ENCODE results near the gene SEMA3G.

The SEMA3G gene

DNA sequence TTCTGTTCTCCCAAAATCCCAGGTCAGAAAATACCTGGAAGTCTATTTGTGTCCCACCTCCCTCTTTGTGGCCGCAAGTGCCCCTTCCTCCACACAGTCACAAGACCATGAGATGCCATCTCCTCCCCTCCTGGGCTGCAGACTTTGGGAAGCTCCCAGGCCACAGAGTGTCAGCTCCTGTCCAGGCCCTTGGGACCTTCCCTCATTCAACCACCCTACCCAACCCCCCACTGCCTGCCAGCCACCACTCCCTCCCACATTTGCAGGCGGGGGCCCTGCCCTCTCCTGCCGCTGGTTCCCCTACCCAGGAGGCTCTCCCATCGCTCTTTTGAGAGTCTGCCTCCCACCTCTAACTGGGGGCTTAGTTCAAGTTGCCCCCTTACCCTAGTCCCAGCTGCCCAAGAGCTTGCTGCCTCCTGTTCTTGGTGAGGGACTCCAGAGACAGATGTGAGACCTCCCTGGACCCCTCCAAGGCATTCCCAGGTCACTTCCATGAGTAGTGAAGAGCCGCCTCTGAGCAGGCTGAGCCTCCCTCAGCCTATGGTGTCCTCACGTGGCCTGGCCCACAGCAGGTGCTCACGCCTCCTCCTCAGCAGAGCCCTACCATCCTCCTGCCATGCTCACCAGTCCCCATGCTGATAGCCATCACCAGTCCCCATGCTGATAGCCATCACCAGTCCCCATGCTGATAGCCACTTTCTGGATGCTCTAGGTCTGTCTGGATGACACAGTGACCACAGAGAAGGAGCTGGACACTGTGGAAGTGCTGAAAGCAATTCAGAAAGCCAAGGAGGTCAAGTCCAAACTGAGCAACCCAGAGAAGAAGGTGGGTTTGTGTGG is 34.4 kb upstream of the SEMA3G start:
- no peak for DNase-seq

DNA sequence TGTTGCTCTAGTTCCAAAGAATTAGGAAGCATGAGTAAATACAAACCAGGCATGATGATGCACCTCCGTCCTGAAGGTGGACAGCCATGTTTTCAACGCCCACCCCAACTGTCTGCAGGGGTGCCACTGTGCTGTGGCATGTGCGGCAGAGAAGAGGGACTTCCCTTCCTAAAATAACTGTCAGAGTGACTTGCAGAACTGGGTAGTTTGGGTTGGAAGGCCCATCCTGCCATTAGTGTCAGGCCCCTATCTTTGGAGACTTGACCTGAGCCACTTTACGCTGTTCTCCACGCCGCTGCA is 32.8 kb upstream of the SEMA3G start:
- no peak for DNase-seq

DNA sequence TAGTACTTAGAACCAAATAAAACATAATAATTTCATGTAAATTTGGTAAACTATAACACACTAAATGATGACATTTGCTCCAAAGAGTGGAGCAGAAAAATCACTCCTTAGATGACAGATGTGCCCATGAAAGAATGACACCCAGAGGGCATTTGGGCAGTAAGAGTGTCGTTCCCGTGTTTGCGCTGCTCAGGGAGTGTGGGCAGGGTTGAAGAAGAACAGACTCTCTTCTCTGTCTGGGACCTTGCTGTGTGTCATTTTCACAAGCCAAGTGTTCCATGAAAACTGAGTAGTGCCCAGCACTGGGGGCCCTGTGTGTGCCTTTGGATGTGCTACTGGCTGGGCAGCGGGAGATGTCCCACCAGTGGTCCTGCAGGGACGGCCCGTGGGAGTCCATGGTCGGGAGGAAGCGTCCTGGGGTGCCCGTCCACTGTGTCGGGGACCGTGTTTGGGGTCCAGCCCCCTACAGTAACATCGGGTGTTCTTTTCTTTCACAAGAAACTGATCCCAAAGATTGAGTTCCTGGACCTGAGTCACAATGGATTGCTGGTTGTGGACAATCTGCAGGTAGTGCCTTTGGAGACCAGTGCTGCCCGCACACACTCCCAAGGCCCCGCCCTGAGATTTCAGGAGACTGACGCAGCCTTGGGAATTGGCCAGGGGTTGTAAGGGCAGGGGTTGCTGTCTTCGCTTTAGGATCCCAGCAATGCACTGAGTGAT is 32.3 kb upstream of the SEMA3G start:
- DNase-seq, result no peak

DNA sequence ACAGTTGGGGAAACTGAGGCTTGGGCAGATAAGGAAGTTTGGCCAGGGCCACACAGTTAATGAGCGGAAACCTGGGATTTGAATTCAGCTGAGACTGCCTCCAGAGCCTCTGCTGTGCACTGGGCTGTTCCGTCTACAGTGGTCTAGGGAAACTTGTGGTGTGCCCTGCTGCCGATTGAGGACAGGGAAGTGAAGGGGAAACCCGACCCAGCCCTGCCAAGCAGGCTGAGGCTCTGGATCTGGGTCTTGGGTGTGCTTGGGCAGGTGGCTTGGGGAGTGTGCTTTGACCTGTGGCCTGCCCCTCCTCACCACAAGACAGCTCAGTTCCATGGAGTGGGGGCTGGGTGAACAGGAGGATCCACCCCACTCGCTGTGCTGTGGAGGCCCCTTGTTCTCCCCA is 28.1 kb upstream of the SEMA3G start:
- no peak for DNase-seq

DNA sequence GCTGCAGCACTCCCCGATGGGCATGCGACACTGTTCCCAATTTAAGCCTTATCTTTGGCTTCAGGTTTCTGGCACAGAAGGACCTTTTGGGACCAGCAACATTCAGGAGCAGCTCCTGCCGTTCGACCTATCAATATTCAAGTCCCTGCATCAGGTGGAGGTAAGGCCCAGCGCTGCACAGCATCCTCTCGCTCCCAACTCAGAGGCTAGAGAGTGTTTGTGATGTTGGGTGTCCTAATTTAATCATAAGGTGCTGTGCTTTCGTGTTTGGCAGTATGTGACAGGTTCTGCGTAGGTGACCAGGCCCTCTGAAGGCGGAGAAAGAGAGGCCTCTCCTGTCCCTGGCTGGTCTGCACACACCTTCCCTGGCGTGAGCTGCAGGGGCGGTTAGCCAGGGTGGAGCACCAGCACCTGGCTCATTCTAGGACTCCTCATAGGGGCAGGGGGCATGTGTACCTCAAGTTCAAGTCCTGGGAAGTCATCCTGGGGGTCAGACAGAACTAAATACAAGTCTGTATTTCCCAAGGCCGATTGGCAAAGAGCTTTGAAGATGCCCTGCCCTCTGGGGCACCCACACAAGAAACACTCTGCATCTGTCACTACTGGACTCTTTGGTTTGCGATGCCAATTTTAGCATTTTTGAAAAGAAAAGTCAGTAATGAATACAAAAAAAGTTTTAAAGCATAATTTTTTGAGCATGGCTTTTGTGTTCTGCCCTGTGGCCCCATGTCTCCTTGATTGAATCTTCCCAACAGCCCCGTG is 27.5 kb upstream of the SEMA3G start:
- DNase-seq, result no peak

DNA sequence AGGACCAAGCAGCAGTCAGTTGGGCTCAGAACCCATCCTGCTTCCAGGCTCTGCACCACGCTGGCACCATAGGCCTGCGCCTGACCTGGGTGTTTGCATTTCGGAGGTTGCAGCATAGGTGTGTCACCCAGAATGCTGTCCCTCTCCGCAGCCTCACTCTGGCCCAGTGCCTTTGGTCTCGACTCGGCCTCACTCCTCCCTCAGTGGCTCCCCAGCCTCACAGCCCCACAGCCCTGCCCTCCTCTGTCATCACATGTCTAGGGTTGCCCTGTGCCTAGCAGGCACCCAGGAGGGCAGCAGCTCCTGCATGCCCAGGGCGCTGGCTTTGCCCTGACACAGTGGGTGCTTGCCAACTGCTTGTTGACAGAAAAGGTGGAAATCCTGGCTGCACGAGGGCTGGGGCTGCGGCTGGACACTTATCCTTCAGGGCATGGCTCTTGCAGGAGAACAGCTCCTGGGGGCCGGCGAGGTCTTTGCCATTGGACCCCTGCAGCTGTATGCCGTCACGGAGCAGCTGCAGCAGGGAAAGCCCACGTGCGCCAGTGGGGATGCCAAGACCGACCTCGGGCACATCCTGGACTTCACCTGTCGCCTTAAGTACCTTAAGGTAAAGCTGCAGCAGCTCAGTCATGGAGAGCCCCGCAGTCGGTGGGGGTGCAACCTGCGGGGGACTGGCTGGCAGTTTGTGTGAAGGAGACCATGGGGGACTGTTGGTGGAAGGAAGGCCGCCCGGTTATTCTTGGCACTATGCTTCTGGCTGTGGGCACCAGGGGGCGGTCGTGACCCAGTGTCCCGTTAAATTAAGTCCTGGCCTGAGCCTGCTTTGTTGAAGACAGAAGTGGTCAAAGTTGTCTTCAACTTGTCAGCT is 26.7 kb upstream of the SEMA3G start:
- peak; percentile 29 for DNase-seq

DNA sequence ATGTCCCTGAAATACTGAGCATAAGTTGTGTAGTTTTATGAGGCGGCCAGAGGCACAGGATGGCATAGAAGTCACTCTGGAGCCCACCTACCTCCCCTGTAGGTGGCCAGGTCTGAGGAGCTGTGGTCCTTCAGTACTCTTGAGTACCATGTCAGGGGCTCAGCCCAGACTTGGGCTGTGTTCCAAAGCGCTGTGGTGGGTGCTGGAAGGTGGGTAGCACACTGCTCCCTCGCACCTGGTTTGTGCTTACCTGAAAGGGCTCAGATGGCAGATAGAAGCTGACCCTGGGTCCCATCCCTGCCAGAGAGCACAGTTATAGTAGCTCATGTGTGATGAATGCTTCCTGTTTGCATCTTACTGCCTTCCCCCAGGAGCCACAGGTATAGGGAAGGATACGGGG is 26.0 kb upstream of the SEMA3G start:
- no peak for DNase-seq

DNA sequence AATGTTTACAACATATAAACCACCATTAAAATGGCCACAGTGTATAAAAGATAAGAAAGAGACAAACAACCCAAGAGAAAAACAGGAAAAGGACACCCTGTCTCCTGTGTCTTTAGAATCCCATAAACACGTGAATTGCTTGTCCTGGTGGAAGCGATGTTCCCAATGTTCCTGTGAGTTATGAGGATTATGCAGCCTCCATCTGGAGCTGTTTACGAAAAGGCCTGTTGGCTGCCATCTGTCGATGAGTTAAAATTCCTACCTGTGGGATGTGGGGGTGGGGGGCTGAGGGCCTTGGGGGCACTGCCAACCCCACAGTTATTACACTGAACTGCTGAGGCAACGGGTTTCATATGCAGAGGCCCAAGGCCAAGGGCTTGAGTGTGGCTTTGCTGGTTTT is 24.1 kb upstream of the SEMA3G start:
- no peak for DNase-seq

DNA sequence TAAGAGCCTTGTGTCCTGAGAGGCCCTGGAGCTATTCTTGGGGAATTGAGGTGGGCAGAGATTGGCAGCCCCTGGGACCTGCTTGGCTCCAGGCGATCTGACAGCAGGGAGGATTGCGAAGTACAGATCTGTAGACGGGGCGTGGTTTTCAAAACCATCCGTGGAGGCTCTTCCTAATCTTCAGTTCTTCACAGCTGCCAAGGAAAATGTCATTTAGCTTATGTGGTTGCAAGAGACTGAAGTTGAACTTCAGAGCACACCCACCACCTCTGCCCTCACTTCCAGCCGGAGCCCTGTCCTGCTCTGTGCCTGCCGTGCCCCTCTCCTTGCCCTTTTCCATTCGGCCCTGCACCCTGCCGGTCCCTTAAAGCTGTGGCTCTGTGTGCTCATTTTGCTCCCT is 23.4 kb upstream of the SEMA3G start:
- DNase-seq, result no peak

DNA sequence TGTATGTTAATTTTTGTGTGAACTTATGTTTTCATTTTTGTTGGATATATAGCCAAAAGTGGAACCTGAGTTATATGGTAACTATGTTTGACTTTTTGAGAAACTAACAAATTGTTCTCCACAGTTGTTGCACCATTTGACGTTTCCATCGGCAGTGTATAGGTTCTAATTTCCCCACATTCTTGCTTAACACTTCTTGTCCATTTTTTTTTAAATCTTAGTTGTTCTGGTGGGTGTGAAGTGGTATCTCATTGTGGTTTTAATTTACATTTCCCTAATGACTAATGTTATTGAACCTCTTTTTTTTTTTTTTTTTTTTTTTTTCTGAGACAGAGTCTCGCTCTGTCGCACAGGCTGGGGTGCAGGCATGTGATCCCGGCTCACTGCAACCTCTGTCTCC is 18.5 kb upstream of the SEMA3G start:
- no peak for DNase-seq

DNA sequence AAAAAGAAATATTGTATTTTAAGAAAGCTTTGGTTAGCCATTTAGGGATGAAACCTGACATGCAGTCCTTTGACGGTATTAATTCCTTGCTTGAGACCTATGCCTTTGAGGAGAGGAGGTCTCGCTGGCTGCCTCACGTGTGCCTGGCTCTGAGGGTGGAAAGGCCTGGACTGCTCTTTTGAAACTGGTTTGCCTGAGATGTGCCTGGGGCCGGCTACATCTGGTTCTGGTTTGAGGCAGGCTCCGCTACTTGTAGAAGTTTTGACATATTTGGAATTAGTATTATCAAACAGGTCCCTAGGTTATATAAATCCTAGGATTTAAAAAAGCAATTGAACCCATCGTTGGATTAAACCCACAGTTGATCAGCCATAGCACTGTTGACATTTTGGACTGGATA is 17.0 kb upstream of the SEMA3G start:
- no peak for DNase-seq

DNA sequence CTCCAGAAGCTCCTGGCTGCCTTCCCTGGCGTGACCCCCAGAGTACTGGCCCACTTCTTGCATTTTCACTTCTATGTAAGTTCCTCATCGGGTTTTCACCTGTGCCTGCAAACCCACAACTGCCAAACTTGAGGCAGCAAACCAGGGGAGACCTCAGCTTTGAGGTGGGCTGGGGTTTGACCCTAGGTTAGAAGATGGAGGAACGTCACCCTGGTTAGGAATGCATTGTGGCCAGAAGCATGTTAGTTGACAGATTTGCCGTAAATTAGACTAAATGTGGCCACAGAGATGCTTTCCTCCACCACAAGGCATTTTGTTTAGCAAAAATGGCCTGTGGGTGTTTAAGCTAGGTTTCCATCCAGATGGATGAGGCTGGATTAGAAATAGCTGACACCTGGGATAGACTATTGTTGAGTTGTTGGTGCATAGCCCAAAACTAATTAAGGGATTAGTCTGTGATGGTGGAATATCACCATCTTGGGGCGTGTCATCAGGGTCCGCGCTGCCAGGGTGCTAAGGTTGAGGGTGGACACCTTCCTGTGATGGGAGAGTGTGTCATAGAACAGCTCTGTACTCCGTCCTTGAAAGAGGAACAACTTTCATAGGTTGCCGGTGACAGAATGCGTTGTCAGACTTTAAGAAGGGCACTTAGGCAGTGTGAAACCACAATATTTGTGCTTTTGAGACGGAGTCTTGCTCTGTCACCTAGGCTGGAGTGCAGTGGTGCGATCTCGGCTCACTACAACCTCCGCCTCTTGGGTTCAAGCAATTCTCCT is 14.1 kb upstream of the SEMA3G start:
- DNase-seq, result no peak

DNA sequence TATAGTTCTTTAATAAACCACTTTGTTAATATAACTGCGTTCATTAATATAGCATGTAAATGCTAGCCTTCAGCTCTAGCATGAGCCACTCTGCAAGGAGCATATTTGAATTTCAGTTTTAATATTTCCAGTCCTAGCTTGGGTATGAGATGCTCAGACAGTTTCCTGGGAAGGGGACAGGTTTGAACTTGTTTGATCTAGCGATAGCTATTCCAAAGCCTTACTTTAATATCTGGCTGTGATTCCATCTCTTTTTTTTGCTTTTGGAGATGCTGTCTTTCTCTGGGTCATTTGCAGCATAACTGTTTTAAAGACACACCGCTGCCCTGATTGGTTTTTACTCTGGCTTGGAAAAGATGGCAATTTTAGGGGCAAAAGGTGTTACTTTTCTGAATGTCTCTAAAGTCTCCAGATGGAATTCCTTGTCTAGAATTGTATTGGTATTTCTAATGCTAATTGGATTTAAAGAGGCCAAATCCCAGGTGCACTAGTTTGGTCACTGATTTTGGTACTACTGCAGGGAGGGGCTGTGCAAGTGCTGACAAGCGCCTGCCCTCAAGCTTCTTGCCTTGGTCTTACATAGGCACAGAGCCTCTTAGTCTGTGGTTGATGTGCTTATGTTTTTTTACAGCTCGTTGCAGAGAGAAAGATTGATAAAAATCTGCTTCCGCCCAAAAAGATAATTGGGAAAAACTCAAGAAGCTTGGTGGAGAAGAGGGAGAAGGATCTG is 13.3 kb upstream of the SEMA3G start:
- no peak for DNase-seq

DNA sequence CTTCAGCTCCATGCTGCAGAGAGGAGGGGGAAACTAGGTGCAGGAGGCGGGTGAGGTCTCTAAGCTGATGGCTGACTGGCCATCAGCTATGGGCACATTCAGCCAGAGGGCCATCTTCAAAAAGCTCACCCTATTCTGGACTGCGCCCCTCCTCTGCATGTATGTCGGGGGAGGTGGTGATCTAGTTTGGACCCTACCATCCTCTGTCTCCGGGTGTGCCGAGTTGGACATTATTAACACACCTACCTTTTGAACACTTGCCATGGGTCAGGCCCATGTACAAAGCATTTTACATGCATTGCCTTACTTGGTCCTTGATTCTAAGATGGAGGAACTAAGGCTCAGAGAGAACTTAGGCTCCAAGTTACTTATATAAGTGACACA is 11.9 kb upstream of the SEMA3G start:
- DNase-seq, result no peak

DNA sequence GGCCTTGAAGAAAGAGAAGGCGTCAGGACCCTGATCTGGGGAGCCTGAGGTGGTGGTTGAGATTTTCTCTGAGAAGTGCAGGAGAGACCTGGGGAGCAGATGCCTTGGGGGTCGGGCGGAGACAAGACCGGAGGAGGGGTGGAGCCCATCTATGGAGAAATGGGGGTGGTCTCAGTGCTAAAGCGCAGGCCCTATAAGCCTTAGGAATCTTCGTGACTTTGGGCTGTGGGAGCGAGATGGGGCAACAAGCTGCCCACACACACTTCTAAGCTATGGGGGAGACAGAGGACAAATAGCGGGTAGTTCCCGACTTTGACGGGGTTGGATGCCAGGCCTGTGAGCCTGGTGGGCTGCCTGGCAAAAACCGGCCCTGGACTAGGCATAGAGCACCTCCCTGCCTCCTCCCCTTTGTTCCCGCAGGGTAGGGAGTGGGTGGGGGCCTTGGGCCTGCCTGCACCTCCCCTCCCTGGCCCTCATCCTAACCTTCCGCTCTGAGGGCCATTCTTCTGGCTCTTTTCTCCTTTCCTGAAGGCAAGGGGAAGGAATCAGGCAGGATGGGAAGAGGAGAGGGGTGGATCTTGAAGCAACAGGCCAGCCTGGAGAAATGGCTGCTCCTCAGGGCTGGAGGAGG is 11.4 kb upstream of the SEMA3G start:
- DNase-seq, result no peak

DNA sequence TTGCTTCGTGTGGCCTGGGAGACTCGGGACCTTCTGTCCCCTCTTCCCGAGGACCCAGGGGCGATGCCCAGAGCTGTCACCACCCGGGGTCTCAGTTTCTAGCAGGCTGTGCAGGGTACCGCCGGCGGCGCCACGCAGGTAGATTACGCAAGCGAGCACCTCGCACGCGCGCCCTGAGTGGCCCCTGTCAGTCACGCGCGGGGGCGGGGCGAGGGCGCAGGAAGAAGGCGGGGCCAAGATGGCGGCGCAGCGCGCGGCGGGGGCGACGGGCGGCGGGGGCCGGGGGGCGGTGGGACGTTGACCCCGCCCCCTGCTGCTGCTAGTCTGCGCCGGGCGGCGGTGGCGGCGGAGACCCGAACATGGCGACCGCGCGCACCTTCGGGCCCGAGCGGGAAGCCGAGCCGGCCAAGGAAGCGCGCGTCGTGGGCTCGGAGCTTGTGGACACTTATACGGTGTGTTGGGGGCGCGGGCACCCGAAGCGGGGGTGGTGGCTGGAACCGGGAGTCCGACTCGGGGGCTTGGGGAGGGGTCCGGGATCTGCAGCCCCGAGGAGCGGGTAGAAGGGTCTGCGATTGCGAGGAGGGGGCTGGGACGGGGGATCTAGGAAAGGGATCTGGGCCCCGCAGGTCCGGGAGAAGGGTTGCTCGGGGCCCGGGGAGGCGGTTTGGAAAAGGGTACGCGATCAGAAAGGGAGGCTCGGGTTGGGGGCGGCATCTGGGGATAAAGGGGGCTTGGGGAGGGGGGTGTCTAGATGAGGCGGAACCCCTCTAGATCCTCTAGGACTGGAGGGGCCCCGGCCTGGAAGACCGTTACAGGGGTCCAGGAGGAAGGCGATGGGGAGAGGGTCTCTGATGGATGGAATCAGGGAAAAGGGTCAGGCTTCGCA is 10.6 kb upstream of the SEMA3G start, which contains the start of gene NISCH:
TSS of gene NISCH (plus strand) at position 322 of the 886 bp plus-strand sequence. CDS start at position 360, 38 bp downstream.
- DNase-seq, result peak; percentile 99

DNA sequence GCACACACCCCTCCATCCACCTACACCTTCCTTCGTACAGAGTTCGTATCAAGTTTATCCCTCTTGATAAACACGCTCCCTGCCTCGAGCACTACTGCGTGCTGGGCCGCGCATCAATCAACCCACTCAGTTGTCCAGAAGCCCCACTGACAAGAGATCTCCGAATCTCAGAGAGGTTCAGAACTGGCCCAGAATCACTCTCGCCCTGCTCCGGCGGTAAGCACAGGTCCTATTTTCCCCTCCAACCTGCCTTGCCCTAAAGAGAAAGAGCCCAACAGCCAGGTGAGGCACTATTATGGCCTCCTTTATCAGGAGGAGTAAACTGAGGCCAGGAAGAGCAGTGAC is 10.0 kb upstream of the SEMA3G start:
- no peak for DNase-seq

DNA sequence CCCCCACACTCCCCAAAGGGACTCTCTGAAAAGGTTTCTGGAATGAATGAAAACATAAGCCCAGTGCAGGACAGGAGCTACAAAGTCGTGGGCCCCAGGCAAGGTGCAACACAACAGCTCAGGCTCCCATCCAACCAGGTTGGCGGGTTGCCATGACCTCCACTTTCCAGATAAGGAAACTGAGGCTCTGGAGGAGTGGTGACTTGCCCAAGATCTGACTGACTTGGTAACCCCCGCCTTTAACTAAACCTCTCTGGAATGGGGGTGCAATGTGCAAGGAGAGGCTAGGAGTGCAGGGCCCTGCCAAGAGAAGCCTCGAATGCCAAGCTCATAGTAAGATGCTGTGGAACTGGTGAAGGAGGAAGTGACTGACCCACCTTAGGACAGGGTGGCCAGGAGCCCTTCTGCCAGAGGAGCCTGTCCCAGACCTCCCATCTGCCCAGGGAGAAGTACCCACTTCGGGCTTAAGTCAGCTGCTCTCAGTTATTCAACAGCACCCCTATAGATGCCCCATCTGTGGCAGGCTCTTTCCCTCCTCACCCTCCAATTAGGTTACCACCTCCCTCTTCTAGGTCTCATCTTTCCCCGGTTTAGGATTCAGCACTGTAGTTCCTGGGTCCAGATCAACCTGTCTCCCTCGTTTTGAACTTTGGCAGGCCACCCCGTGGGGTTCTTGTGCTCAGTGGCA is 9.5 kb upstream of the SEMA3G start:
- DNase-seq, result no peak

All from stimulated activated CD4-positive, alpha-beta T cell treated with anti-CD3 and anti-CD28 coated beads, Interleukin-12 subunit alpha, Interleukin-12 subunit beta, amount 100 ng/mL, for 4 hours (primary cell).